ENCODE results near the gene MEPCE. TPM values are rescaled to one million over a fixed set of nuclear protein-coding genes. Genes with fewer than 3 reads are reported as not detected.
A peak's percentile ranks its signal among the peaks of the same experiment; 100 is the strongest.
"Not testable (repeated sequence)": the region's sequence is repeated elsewhere in the genome, so short reads cannot be mapped to it uniquely, and the experiment has no call there.

Gene MEPCE
- total and polyA plus RNA-seq, 9 of the 15 experiments (the other 6 are each of a cell fraction or from before 2014, with no cell fraction given), result 10.9 to 76.3 (median 44.1) TPM

DNA sequence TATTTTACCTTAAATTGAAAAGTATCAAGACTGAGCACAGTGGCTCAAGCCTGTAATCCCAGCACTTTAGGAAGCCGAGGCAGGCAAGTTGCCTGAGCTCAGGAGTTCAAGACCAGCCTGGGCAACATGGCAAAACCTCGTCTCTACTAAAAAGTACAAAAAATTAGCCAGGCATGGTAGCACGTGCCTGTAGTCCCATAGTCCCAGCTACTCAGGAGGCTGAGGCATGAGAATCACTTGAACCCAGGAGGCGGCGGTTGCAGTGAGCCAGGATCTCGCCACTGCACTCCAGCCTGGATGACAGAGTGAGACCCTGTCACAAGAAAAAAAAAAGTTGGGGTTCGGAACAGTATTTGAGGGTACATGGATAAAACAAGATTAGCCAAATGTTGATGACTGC is 9.6 kb downstream of the MEPCE start:
- CTCF ChIA-PET (ENCODE audit: low intra/inter-chr PET ratio); BruUV-seq (replicated peaks); H3K9me3 ChIP-seq (replicated peaks; ENCODE audit: control insufficient read depth, insufficient read depth, low read depth, low read length); H3K9me1 ChIP-seq (ENCODE audit: control insufficient read depth, insufficient read depth, low read length); in situ Hi-C loops (cut with MboI); H4K20me1 ChIP-seq (replicated peaks; ENCODE audit: control insufficient read depth, insufficient read depth, low read length); intact Hi-C loops (cut with micrococcal nuclease); H3K4me3 ChIP-seq; ATAC-seq; FAIRE-seq; H3K4me2 ChIP-seq (ENCODE audit: insufficient read depth, low read length); H3K27me3 ChIP-seq (ENCODE audit: control insufficient read depth in 2 of 2, insufficient read depth in 2 of 2, low read length in 2 of 2); DNase-seq (ENCODE audit: extremely low read depth in 1 of 4, low spot score in 3 of 4): not testable (repeated sequence)
- Histone ChIP-seq H2AFZ (ENCODE audit: low read depth, low read length) (peak overlapping the region; percentile 96), H3K36me3 (ENCODE audit: control insufficient read depth, insufficient read depth, low read length) (peaks cover 13% of the 10 kb centered on the region), H3K4me1 (replicated peaks in 1 of 2; ENCODE audit: control insufficient read depth in 2 of 2, insufficient read depth in 2 of 2, low read length in 2 of 2) (peaks cover 33 to 68% of the 10 kb centered on the region in 2 experiments), H3K79me2 (ENCODE audit: control insufficient read depth, insufficient read depth, low read length) (peaks cover 23% of the 10 kb centered on the region), H3K27ac (ENCODE audit: extremely low read depth, low read depth, low read length) (peak overlapping the region; percentile 83; the same call in 2 of the 3 replicates), H3K9ac (ENCODE audit: insufficient read depth in 1 of 2, low read depth in 2 of 2, low read length in 2 of 2) (peak overlapping the region in 1 of 2 experiments; percentile 48; a peak in 2 of 4 replicates)
- WGBS (ENCODE audit: insufficient coverage, low coverage, missing lambda C conversion rate), result 80% methylated on average over 7 of the region's 7 CpGs
- POLR2A ChIA-PET, result interaction anchor here (0.6 to 4.3 kb wide), 4 partner anchors 10 to 339 kb away, joined by 3 to 44 read pairs (median 4); partner anchors contain the start of genes MEPCE and ZCWPW1
- TF ChIP-seq ZNF197 (CRISPR knock-in tag; IDR thresholded peaks at IDR 0.05; ENCODE audit: low read depth) (0 out of 2 replicates have a peak, but pooled peaks have one; percentile 34), MGA (IDR thresholded peaks at IDR 0.05) (peak; percentile 45)
- TF ChIP-seq, protein P1, sequence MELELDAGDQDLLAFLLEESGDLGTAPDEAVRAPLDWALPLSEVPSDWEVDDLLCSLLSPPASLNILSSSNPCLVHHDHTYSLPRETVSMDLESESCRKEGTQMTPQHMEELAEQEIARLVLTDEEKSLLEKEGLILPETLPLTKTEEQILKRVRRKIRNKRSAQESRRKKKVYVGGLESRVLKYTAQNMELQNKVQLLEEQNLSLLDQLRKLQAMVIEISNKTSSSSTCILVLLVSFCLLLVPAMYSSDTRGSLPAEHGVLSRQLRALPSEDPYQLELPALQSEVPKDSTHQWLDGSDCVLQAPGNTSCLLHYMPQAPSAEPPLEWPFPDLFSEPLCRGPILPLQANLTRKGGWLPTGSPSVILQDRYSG (tag; conservative IDR thresholded peaks at IDR 0.05; ENCODE audit: low read depth), result 0 out of 2 replicates have a peak, but pooled peaks have one; percentile 16
- TF ChIP-seq, protein P2, sequence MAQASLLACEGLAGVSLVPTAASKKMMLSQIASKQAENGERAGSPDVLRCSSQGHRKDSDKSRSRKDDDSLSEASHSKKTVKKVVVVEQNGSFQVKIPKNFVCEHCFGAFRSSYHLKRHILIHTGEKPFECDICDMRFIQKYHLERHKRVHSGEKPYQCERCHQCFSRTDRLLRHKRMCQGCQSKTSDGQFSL (CRISPR knock-in tag; IDR thresholded peaks at IDR 0.05), result not testable (repeated sequence)
- TF ChIP-seq, protein P2 (tag; IDR thresholded peaks at IDR 0.05), result peak in 1 of 2 experiments; percentile 66; a peak in 1 of 4 replicates
